SK-N-SH treated with all-trans-retinoic acid at 6 μM for 48 hours (cell line): ENCODE results near the gene METTL1.
A peak's percentile ranks its signal among the peaks of the same experiment; 100 is the strongest.

Experiments
- ATAC-seq: fragments of 200-7000 bp; cut with Tn5 transposase; 3 replicates; pipeline ENCODE4 v1.9.1; 2020; ENCODE audit warnings: mild to moderate bottlenecking, moderate library complexity
- ARNTL ChIP-seq: fragments of 450-650 bp; formaldehyde crosslinking; IDR thresholded peaks from 2 replicates; pipeline ENCODE4 v1.5.0; 2020; ENCODE audit warnings: low read depth, mild to moderate bottlenecking, moderate library complexity, borderline replicate concordance
- BACH2 ChIP-seq: fragments of 250-450 bp; sonication (Bioruptor Pico); IDR thresholded peaks from 2 replicates; pipeline ENCODE4 v1.9.0; 2021; ENCODE audit warnings: mild to moderate bottlenecking, borderline replicate concordance
- CSDC2 ChIP-seq: fragments of 250-450 bp; sonication (Bioruptor Pico); IDR thresholded peaks from 2 replicates; pipeline ENCODE4 v1.5.0; 2020; ENCODE audit warnings: mild to moderate bottlenecking, moderate library complexity
- ESRRG ChIP-seq: fragments of 250-450 bp; sonication (Bioruptor Pico); IDR thresholded peaks from 2 replicates; pipeline ENCODE4 v1.6.1; 2021; ENCODE audit warnings: mild to moderate bottlenecking
- GLIS3 ChIP-seq: fragments of 250-450 bp; sonication (Bioruptor Pico); IDR thresholded peaks from 2 replicates; pipeline ENCODE4 v1.5.0; 2020; ENCODE audit warnings: mild to moderate bottlenecking, moderate library complexity
- ISL1 ChIP-seq: fragments of 250-450 bp; sonication (Bioruptor Pico); IDR thresholded peaks from 2 replicates; pipeline ENCODE4 v2.1.2; 2022; ENCODE audit warnings: mild to moderate bottlenecking, moderate library complexity
- OSR1 ChIP-seq: fragments of 250-450 bp; sonication (Bioruptor Pico); IDR thresholded peaks from 2 replicates; pipeline ENCODE4 v1.8.0; 2022; ENCODE audit warnings: moderate library complexity, mild to moderate bottlenecking, inconsistent platforms
- POU6F1 ChIP-seq: fragments of 250-450 bp; sonication (Bioruptor Pico); IDR thresholded peaks from 2 replicates; pipeline ENCODE4 v1.8.0; 2021; ENCODE audit warnings: low read depth, mild to moderate bottlenecking, moderate library complexity, borderline replicate concordance
- PPARA ChIP-seq: fragments of 250-450 bp; sonication (Bioruptor Pico); IDR thresholded peaks from 2 replicates; pipeline ENCODE4 v1.5.0; 2020; ENCODE audit warnings: mild to moderate bottlenecking, borderline replicate concordance
- RARB ChIP-seq: fragments of 250-450 bp; sonication (Bioruptor Pico); IDR thresholded peaks from 2 replicates; pipeline ENCODE4 v1.8.0; 2021; ENCODE audit warnings: mild to moderate bottlenecking, moderate library complexity
- SNAI2 ChIP-seq: fragments of 250-450 bp; sonication (Bioruptor Pico); IDR thresholded peaks from 2 replicates; pipeline ENCODE4 v1.5.0; 2020; ENCODE audit warnings: mild to moderate bottlenecking, moderate library complexity
- TCF4 ChIP-seq: fragments of 250-450 bp; sonication (Bioruptor Pico); IDR thresholded peaks from 2 replicates; pipeline ENCODE4 v1.8.0; 2021; ENCODE audit warnings: mild to moderate bottlenecking, moderate library complexity, borderline replicate concordance
- TOX ChIP-seq: fragments of 250-450 bp; sonication (Bioruptor Pico); IDR thresholded peaks from 2 replicates; pipeline ENCODE4 v1.8.0; 2021; ENCODE audit warnings: mild to moderate bottlenecking, moderate library complexity, borderline replicate concordance
- ZC3H10 ChIP-seq: fragments of 250-450 bp; sonication (Bioruptor Pico); IDR thresholded peaks from 2 replicates; pipeline ENCODE4 v1.5.1; 2021; ENCODE audit warnings: mild to moderate bottlenecking, moderate library complexity
- ZFP3 ChIP-seq: fragments of 250-450 bp; sonication (Bioruptor Pico); IDR thresholded peaks from 2 replicates; pipeline ENCODE4 v1.5.0; 2020; ENCODE audit warnings: mild to moderate bottlenecking, moderate library complexity
- ZFP30 ChIP-seq: fragments of 450-650 bp; formaldehyde crosslinking; IDR thresholded peaks from 2 replicates; pipeline ENCODE4 v1.5.0; 2022; ENCODE audit warnings: mild to moderate bottlenecking, moderate library complexity
- ZNF565 ChIP-seq: fragments of 450-650 bp; formaldehyde crosslinking; conservative IDR thresholded peaks from 2 replicates; pipeline ENCODE4 v1.5.0; 2020; ENCODE audit warnings: low read depth, mild to moderate bottlenecking, moderate library complexity
- ZNF70 ChIP-seq: fragments of 450-650 bp; formaldehyde crosslinking; IDR thresholded peaks from 2 replicates; pipeline ENCODE4 v1.5.0; 2020; ENCODE audit warnings: mild to moderate bottlenecking, moderate library complexity
- ZNF8 ChIP-seq: fragments of 450-650 bp; formaldehyde crosslinking; IDR thresholded peaks from 2 replicates; pipeline ENCODE4 v1.5.0; 2020; ENCODE audit warnings: mild to moderate bottlenecking, moderate library complexity
- TF ChIP-seq, protein P1 (sequence below): fragments of 250-450 bp; sonication (Bioruptor Pico); IDR thresholded peaks from 2 replicates; pipeline ENCODE4 v1.5.1; 2021; ENCODE audit warnings: mild to moderate bottlenecking, moderate library complexity
- TF ChIP-seq, protein P2 (sequence below): fragments of 250-450 bp; sonication (Bioruptor Pico); IDR thresholded peaks from 2 replicates; pipeline ENCODE4 v1.5.0; 2020; ENCODE audit warnings: mild to moderate bottlenecking, moderate library complexity
- TF ChIP-seq, protein P3 (sequence below): fragments of 250-450 bp; sonication (Bioruptor Pico); IDR thresholded peaks from 2 replicates; pipeline ENCODE4 v1.5.1; 2020; ENCODE audit warnings: low read depth, mild to moderate bottlenecking, moderate library complexity

The METTL1 gene

GRCh38 chr12:57767876-57768275 lies 4.0 kb downstream of the METTL1 start:
- TF ChIP-seq ZNF70 (CRISPR knock-in tag) (no peak), ZFP30 (CRISPR knock-in tag) (no peak), ZNF8 (CRISPR knock-in tag) (no peak), ISL1 (no peak), POU6F1 (CRISPR knock-in tag) (no peak), GLIS3 (no peak), ZC3H10 (CRISPR knock-in tag) (no peak), OSR1 (CRISPR knock-in tag) (no peak), CSDC2 (CRISPR knock-in tag) (no peak), ZNF565 (no peak), ZFP3 (CRISPR knock-in tag) (no peak), PPARA (no peak), SNAI2 (no peak), TCF4 (CRISPR knock-in tag) (no peak), ESRRG (CRISPR knock-in tag) (no peak), TOX (CRISPR knock-in tag) (no peak), ARNTL (CRISPR knock-in tag) (no peak), RARB (CRISPR knock-in tag) (no peak)
- TF ChIP-seq, protein P1, sequence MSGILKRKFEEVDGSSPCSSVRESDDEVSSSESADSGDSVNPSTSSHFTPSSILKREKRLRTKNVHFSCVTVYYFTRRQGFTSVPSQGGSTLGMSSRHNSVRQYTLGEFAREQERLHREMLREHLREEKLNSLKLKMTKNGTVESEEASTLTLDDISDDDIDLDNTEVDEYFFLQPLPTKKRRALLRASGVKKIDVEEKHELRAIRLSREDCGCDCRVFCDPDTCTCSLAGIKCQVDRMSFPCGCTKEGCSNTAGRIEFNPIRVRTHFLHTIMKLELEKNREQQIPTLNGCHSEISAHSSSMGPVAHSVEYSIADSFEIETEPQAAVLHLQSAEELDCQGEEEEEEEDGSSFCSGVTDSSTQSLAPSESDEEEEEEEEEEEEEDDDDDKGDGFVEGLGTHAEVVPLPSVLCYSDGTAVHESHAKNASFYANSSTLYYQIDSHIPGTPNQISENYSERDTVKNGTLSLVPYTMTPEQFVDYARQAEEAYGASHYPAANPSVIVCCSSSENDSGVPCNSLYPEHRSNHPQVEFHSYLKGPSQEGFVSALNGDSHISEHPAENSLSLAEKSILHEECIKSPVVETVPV: no peak
- TF ChIP-seq, protein P2, sequence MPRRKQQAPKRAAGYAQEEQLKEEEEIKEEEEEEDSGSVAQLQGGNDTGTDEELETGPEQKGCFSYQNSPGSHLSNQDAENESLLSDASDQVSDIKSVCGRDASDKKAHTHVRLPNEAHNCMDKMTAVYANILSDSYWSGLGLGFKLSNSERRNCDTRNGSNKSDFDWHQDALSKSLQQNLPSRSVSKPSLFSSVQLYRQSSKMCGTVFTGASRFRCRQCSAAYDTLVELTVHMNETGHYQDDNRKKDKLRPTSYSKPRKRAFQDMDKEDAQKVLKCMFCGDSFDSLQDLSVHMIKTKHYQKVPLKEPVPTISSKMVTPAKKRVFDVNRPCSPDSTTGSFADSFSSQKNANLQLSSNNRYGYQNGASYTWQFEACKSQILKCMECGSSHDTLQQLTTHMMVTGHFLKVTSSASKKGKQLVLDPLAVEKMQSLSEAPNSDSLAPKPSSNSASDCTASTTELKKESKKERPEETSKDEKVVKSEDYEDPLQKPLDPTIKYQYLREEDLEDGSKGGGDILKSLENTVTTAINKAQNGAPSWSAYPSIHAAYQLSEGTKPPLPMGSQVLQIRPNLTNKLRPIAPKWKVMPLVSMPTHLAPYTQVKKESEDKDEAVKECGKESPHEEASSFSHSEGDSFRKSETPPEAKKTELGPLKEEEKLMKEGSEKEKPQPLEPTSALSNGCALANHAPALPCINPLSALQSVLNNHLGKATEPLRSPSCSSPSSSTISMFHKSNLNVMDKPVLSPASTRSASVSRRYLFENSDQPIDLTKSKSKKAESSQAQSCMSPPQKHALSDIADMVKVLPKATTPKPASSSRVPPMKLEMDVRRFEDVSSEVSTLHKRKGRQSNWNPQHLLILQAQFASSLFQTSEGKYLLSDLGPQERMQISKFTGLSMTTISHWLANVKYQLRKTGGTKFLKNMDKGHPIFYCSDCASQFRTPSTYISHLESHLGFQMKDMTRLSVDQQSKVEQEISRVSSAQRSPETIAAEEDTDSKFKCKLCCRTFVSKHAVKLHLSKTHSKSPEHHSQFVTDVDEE (CRISPR knock-in tag): no peak

GRCh38 chr12:57767305-57767698 lies 4.6 kb downstream of the METTL1 start:
- TF ChIP-seq RARB (CRISPR knock-in tag) (no peak), TCF4 (CRISPR knock-in tag) (no peak), OSR1 (CRISPR knock-in tag) (no peak), PPARA (no peak), ISL1 (no peak), BACH2 (CRISPR knock-in tag) (no peak), ZFP30 (CRISPR knock-in tag) (no peak), ZNF565 (no peak), ZNF8 (CRISPR knock-in tag) (no peak), POU6F1 (CRISPR knock-in tag) (no peak)
- TF ChIP-seq, protein P1: no peak
- no peak for ATAC-seq

More at GRCh38 chr12:57767876-57768275, 4.0 kb downstream of the METTL1 start:
- ATAC-seq: no peak

- peak; percentile 22 for ATAC-seq
- TF ChIP-seq, protein P3, sequence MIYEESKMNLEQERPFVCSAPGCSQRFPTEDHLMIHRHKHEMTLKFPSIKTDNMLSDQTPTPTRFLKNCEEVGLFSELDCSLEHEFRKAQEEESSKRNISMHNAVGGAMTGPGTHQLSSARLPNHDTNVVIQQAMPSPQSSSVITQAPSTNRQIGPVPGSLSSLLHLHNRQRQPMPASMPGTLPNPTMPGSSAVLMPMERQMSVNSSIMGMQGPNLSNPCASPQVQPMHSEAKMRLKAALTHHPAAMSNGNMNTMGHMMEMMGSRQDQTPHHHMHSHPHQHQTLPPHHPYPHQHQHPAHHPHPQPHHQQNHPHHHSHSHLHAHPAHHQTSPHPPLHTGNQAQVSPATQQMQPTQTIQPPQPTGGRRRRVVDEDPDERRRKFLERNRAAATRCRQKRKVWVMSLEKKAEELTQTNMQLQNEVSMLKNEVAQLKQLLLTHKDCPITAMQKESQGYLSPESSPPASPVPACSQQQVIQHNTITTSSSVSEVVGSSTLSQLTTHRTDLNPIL: no peak
- no peak for TF ChIP-seq ESRRG (CRISPR knock-in tag)
Observed at GRCh38 chr12:57766464-57767304, 5.2 kb downstream of the METTL1 start, which contains the start of gene CYP27B1. CYP27B1 (minus strand) TSS chr12:57767078; CDS start chr12:57767041, 37 bp downstream.
